GM12878 (cell line): ENCODE results near the gene WNT9A. TPM values are rescaled to one million over a fixed set of nuclear protein-coding genes. Genes with fewer than 3 reads are reported as not detected.

Experiments used
- ATAC-seq: fragments of 200-7000 bp; cut with Tn5 transposase; 3 replicates; pipeline ENCODE4 v1.9.1; 2020; ENCODE audit warnings: mild to moderate bottlenecking, moderate library complexity
- BruUV-seq: library from RNA; stranded (reverse); fragments of 400-500 nt; replicated peaks from 2 replicates; lab custom pipeline; 2021; lab: Mats Ljungman, UMichigan
- CTCF ChIA-PET: fragments of 300-600 bp; sonication (Branson Sonifier 250); formaldehyde crosslinking; extraction: SDS; loops from one replicate; lab custom pipeline; 2021; ENCODE audit warnings: inconsistent platforms; lab: Yijun Ruan, JAX
- POLR2A ChIA-PET: fragments of 350-600 bp; formaldehyde crosslinking; extraction: SDS; loops from one replicate; lab custom pipeline; 2021; ENCODE audit warnings: inconsistent platforms; lab: Charles Lee
- RAD21 ChIA-PET: fragments of 300-600 bp; sonication (Branson Sonifier 250); formaldehyde crosslinking; loops from one replicate; lab custom pipeline; 2023; ENCODE audit warnings: antibody characterized with exemption; ENCODE audit not compliant: unreplicated experiment; lab: Charles Lee
- SMC1A ChIA-PET: fragments of 300-600 bp; sonication (Branson Sonifier 250); formaldehyde crosslinking; loops from one replicate; lab custom pipeline; 2023; ENCODE audit not compliant: unreplicated experiment, uncharacterized antibody; lab: Charles Lee
- DNase-seq: peaks from one replicate; pipeline ENCODE4 v3.0.0-alpha.2; 2011; ENCODE audit warnings: low read depth, low spot score
- FAIRE-seq: peaks from 3 replicates; lab custom pipeline; 2011; peaks lifted over from hg19 to GRCh38; lab: Jason Lieb, UNC
- H2AFZ ChIP-seq: 2 replicates; pipeline ENCODE4 v1.6.0; 2011; ENCODE audit warnings: low read depth, low read length, control low read depth; ENCODE audit not compliant: control insufficient read depth
- H3K27ac ChIP-seq: 2 replicates; pipeline ENCODE4 v1.5.1; 2011; ENCODE audit warnings: control low read depth; ENCODE audit not compliant: control insufficient read depth, insufficient read depth
- H3K27me3 ChIP-seq, 2 experiments: replicated peaks in 1 of 2; 2 replicates each; pipeline versions ENCODE4 v1.6.0 to v1.6.1; 2011; ENCODE audit warnings: low read length in 1 of 2; ENCODE audit not compliant: control insufficient read depth in 2 of 2, insufficient read depth in 2 of 2
- H3K36me3 ChIP-seq, 2 experiments: 2 replicates each; pipeline ENCODE4 v1.5.1; 2011; ENCODE audit warnings: low read length in 1 of 2; ENCODE audit not compliant: control insufficient read depth in 2 of 2, insufficient read depth in 2 of 2
- H3K4me1 ChIP-seq: 2 replicates; pipeline ENCODE4 v1.6.1; 2011; ENCODE audit warnings: mild to moderate bottlenecking, low read length, moderate library complexity, mixed read lengths; ENCODE audit not compliant: control insufficient read depth, insufficient read depth
- H3K4me2 ChIP-seq: 2 replicates; pipeline ENCODE4 v1.6.0; 2011; ENCODE audit warnings: control low read depth; ENCODE audit not compliant: control insufficient read depth, insufficient read depth
- H3K4me3 ChIP-seq: fragments of 200-600 bp; sonication (generic); 2 replicates; pipeline ENCODE4 v1.5.1; 2016
- H3K79me2 ChIP-seq: 2 replicates; pipeline ENCODE4 v1.6.0; 2011; ENCODE audit warnings: low read length; ENCODE audit not compliant: control insufficient read depth, insufficient read depth
- H3K9ac ChIP-seq: 2 replicates; pipeline ENCODE4 v1.8.0; 2011; ENCODE audit warnings: low read length, control low read depth, mixed read lengths; ENCODE audit not compliant: control insufficient read depth, insufficient read depth
- H3K9me3 ChIP-seq: replicated peaks from 3 replicates; pipeline ENCODE4 v1.5.1; 2011; ENCODE audit warnings: mild to moderate bottlenecking, low read length; ENCODE audit not compliant: control insufficient read depth, insufficient read depth
- H4K20me1 ChIP-seq: 2 replicates; pipeline ENCODE4 v1.6.0; 2011; ENCODE audit not compliant: control insufficient read depth, insufficient read depth
- CREB1 ChIP-seq: IDR thresholded peaks from 2 replicates; pipeline ENCODE4 v1.6.1; 2012; ENCODE audit warnings: low read depth, mild to moderate bottlenecking, inconsistent platforms
- GABPA ChIP-seq: IDR thresholded peaks from 2 replicates; pipeline ENCODE4 v1.6.1; 2014; ENCODE audit warnings: antibody characterized with exemption, low read depth, mild to moderate bottlenecking, inconsistent platforms
- HCFC1 ChIP-seq: fragments of 150-350 bp; IDR thresholded peaks from 2 replicates; pipeline ENCODE4 v1.6.1; 2014; ENCODE audit warnings: low read length
- NRF1 ChIP-seq: conservative IDR thresholded peaks from 2 replicates; pipeline ENCODE4 v1.6.1; 2011; ENCODE audit warnings: mild to moderate bottlenecking, low read depth, low read length, improper control_type of control experiment
- PAX5 ChIP-seq: IDR thresholded peaks from 2 replicates; pipeline ENCODE4 v1.6.1; 2011; ENCODE audit warnings: low read depth, low read length, borderline replicate concordance
- PAX8 ChIP-seq: fragments of 450-650 bp; IDR thresholded peaks from 2 replicates; pipeline ENCODE4 v1.6.1; 2017; ENCODE audit warnings: mild to moderate bottlenecking, moderate library complexity
- RELA ChIP-seq: fragments of 450-650 bp; IDR thresholded peaks from 2 replicates; pipeline ENCODE4 v1.8.0; 2014; ENCODE audit warnings: borderline replicate concordance; ENCODE audit not compliant: partially characterized antibody
- RELB ChIP-seq: fragments of 450-650 bp; IDR thresholded peaks from 2 replicates; pipeline ENCODE4 v1.6.1; 2017; ENCODE audit warnings: low read depth, mild to moderate bottlenecking, moderate library complexity
- ZBTB33 ChIP-seq: fragments of 450-650 bp; IDR thresholded peaks from 2 replicates; pipeline ENCODE4 v1.6.1; 2017; ENCODE audit warnings: mild to moderate bottlenecking
- ZNF207 ChIP-seq: fragments of 450-650 bp; IDR thresholded peaks from 2 replicates; pipeline ENCODE4 v1.6.1; 2014; ENCODE audit warnings: antibody characterized with exemption, mild to moderate bottlenecking, borderline replicate concordance
- ZNF622 ChIP-seq: fragments of 450-650 bp; IDR thresholded peaks from 2 replicates; pipeline ENCODE4 v1.6.1; 2017; ENCODE audit warnings: mild to moderate bottlenecking, inconsistent platforms
- ZSCAN29 ChIP-seq: fragments of 450-650 bp; IDR thresholded peaks from 2 replicates; pipeline ENCODE4 v1.6.1; 2017; ENCODE audit warnings: mild to moderate bottlenecking, moderate library complexity
- WGBS: methylation state at CpG from one replicate; pipeline ENCODE4 v1.1.6; 2016; ENCODE audit warnings: low lambda C conversion rate; ENCODE audit not compliant: insufficient replicate concordance, insufficient coverage; ENCODE audit errors: missing lambda C conversion rate; 5-methylcytosine and 5-hydroxymethylcytosine counted together
- in situ Hi-C: fragments of 300-500 bp; cut with MboI; formaldehyde crosslinking; loops from 9 replicates; pipeline ENCODE4 v1.14.3; 2018; ENCODE audit warnings: mixed read lengths
- intact Hi-C: fragments of 100-400 bp; cut with micrococcal nuclease; formaldehyde crosslinking; loops from one replicate; pipeline ENCODE4 v1.14.2; 2022; ENCODE audit not compliant: unreplicated experiment
- polyA plus RNA-seq, 11 experiments: library from polyadenylated mRNA; depleted of rRNA in 4 of 11; unstranded in 6 of 11; stranded (reverse) in 5 of 11; fragments of >200 nt; fragmentation: Nextera tagmentation in 4 of 11; fragmentation: Illumina TruSeq in 1 of 11; extraction: Ambion mirVana in 4 of 11; extraction: Trizol in 1 of 11; gene quantifications; 1 replicate in 1 of 11; 2 replicates in 10 of 11; pipeline versions ENCODE4 v1.2.1 to v1.2.3, GENCODE V29; 2011 to 2016; ENCODE audit warnings: inconsistent platforms in 2 of 11, missing spikeins in 2 of 11, low read depth in 1 of 11
- total RNA-seq, 4 experiments: library from RNA; depleted of rRNA in 3 of 4; stranded (reverse); fragments of >200 nt in 3 of 4; fragmentation: Illumina TruSeq in 1 of 4; extraction: Trizol in 1 of 4; gene quantifications; 2 replicates each; pipeline versions ENCODE4 v1.2.1 to v1.2.3, GENCODE V29; 2013 to 2021
- TF ChIP-seq, protein P1 (sequence below): IDR thresholded peaks from 2 replicates; pipeline ENCODE4 v1.6.1; 2011; ENCODE audit warnings: borderline replicate concordance, low read depth, mild to moderate bottlenecking, moderate library complexity, low read length; ENCODE audit not compliant: insufficient read depth, poor library complexity, severe bottlenecking
- TF ChIP-seq, protein P2 (sequence below): fragments of 450-650 bp; IDR thresholded peaks from 2 replicates; pipeline ENCODE4 v1.6.1; 2017; ENCODE audit warnings: mild to moderate bottlenecking, low read depth, inconsistent platforms; ENCODE audit not compliant: poor library complexity, severe bottlenecking
- TF ChIP-seq, protein P3 (sequence below): IDR thresholded peaks from 2 replicates; pipeline ENCODE4 v1.6.1; 2011; ENCODE audit warnings: low read depth, low read length, improper control_type of control experiment, borderline replicate concordance

WNT9A gene
- total and polyA plus RNA-seq, 10 of the 15 experiments (the other 5 are each of a cell fraction or from before 2014, with no cell fraction given), result not detected

DNA sequence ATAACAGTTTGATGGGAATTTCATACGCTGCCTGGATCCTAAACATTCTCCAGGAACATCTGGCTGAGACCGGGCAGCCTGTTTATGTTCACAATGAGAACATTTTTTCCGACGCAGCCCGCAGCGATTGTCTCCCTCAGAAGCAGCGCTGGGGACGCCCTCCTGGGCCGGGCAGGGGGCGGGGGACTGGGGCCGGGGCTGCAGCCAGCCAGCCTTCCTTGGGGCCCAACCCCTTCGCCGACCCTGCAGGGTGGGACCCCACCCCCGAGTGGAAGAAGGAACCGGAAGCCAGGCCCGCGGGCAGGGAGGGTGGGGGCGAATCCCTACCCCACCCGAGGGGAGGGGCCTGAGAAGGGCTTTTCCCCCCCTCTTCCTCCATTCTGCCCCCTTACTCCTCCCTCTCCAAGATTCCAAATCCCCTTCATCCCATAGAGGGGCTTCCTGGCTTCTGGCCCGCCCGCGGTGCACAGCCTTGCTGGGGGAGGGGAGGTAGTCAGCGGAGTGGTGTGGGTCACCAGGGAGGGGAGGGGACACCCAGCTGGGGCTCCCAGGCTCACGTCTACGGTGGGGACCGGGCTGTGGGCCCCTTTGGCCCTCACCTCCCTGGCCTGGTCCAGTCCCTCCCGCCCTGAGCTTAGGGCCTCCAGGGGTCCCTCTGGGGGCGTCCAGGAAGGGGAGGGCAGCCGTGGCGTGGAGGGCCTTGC, 60.6 kb downstream of the WNT9A start:
- ChIA-PET RAD21 (no interaction called here), CTCF (no interaction called here), SMC1A (no interaction called here), POLR2A (no interaction called here)
- Histone ChIP-seq H3K4me2 (no peak overlapping the region), H2AFZ (no peak overlapping the region), H3K9ac (no peak overlapping the region), H3K27ac (no peak overlapping the region), H3K4me1 (no peaks in the 10 kb centered on the region), H3K36me3 (no peaks in the 10 kb centered on the region), H3K4me3 (no peak overlapping the region), H3K9me3 (no peaks in the 10 kb centered on the region), H3K79me2 (no peaks in the 10 kb centered on the region), H3K27me3 (no peaks in the 10 kb centered on the region), H4K20me1 (no peaks in the 10 kb centered on the region)
- BruUV-seq, result no TSS peak
- no peak for ATAC-seq
- DNase-seq, result no peak
- FAIRE-seq, result no peak
- WGBS, result 2% methylated on average over 21 of the region's 30 CpGs
- intact Hi-C loops (no loop called here), in situ Hi-C loops (no loop called here)
- TF ChIP-seq PAX5 (no peak), ZSCAN29 (no peak), CREB1 (no peak), GABPA (no peak), RELB (no peak), RELA (no peak), PAX8 (no peak), NRF1 (no peak), HCFC1 (no peak), ZBTB33 (no peak), ZNF622 (no peak), ZNF207 (no peak)
- TF ChIP-seq, protein P1, sequence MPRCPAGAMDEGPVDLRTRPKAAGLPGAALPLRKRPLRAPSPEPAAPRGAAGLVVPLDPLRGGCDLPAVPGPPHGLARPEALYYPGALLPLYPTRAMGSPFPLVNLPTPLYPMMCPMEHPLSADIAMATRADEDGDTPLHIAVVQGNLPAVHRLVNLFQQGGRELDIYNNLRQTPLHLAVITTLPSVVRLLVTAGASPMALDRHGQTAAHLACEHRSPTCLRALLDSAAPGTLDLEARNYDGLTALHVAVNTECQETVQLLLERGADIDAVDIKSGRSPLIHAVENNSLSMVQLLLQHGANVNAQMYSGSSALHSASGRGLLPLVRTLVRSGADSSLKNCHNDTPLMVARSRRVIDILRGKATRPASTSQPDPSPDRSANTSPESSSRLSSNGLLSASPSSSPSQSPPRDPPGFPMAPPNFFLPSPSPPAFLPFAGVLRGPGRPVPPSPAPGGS, result no peak
- TF ChIP-seq, protein P2, sequence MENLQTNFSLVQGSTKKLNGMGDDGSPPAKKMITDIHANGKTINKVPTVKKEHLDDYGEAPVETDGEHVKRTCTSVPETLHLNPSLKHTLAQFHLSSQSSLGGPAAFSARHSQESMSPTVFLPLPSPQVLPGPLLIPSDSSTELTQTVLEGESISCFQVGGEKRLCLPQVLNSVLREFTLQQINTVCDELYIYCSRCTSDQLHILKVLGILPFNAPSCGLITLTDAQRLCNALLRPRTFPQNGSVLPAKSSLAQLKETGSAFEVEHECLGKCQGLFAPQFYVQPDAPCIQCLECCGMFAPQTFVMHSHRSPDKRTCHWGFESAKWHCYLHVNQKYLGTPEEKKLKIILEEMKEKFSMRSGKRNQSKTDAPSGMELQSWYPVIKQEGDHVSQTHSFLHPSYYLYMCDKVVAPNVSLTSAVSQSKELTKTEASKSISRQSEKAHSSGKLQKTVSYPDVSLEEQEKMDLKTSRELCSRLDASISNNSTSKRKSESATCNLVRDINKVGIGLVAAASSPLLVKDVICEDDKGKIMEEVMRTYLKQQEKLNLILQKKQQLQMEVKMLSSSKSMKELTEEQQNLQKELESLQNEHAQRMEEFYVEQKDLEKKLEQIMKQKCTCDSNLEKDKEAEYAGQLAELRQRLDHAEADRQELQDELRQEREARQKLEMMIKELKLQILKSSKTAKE, result no peak
- TF ChIP-seq, protein P3, sequence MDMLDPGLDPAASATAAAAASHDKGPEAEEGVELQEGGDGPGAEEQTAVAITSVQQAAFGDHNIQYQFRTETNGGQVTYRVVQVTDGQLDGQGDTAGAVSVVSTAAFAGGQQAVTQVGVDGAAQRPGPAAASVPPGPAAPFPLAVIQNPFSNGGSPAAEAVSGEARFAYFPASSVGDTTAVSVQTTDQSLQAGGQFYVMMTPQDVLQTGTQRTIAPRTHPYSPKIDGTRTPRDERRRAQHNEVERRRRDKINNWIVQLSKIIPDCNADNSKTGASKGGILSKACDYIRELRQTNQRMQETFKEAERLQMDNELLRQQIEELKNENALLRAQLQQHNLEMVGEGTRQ, result no peak
